Endothelial cell of umbilical vein (primary cell): ENCODE results near the gene NEDD4L. TPM values are rescaled to one million over a fixed set of nuclear protein-coding genes. Genes with fewer than 3 reads are reported as not detected.

ENCODE experiments used
- BruUV-seq: library from RNA; stranded (reverse); fragments of 400-500 nt; replicated peaks from 2 replicates; lab custom pipeline; 2021; lab: Mats Ljungman, UMichigan
- CTCF ChIA-PET: fragments of 300-600, 350-600 bp; sonication (Branson Sonifier 250); formaldehyde crosslinking; loops from one replicate; lab custom pipeline; 2021; ENCODE audit warnings: antibody characterized with exemption, inconsistent platforms; lab: Charles Lee
- POLR2A ChIA-PET: fragments of 300-600, 350-600 bp; sonication (Branson Sonifier 250); formaldehyde crosslinking; loops from one replicate; lab custom pipeline; 2021; ENCODE audit warnings: antibody characterized with exemption, inconsistent platforms; lab: Charles Lee
- DNase-seq: peaks from one replicate; pipeline ENCODE4 v3.0.0-alpha.2; 2011; ENCODE audit warnings: low read depth, low spot score
- FAIRE-seq: peaks from 2 replicates; lab custom pipeline; 2011; peaks lifted over from hg19 to GRCh38; lab: Jason Lieb, UNC
- H2AFZ ChIP-seq: 2 replicates; pipeline ENCODE4 v1.6.0; 2012; ENCODE audit warnings: low read depth, low read length, control low read depth, inconsistent platforms
- H3K27ac ChIP-seq: 2 replicates; pipeline ENCODE4 v1.5.1; 2011; ENCODE audit warnings: low read depth, mild to moderate bottlenecking, control low read depth, low read length, moderate library complexity; ENCODE audit not compliant: insufficient read depth
- H3K27me3 ChIP-seq, 2 experiments: 2 replicates each; pipeline versions ENCODE4 v1.6.0 to v1.6.1; 2011; ENCODE audit warnings: low read length in 2 of 2, mixed read lengths in 1 of 2; ENCODE audit not compliant: control insufficient read depth in 2 of 2, insufficient read depth in 2 of 2
- H3K36me3 ChIP-seq, 2 experiments: 2 replicates in 1 of 2; 3 replicates in 1 of 2; pipeline ENCODE4 v1.5.1; 2011; ENCODE audit warnings: low read length in 2 of 2, mild to moderate bottlenecking in 1 of 2, moderate library complexity in 1 of 2; ENCODE audit not compliant: control insufficient read depth in 2 of 2, insufficient read depth in 2 of 2; ENCODE audit errors: extremely low read depth in 1 of 2
- H3K4me1 ChIP-seq: 3 replicates; pipeline ENCODE4 v1.5.1; 2011; ENCODE audit warnings: mild to moderate bottlenecking, low read length; ENCODE audit not compliant: control insufficient read depth, insufficient read depth; ENCODE audit errors: extremely low read depth
- H3K4me2 ChIP-seq: 2 replicates; pipeline ENCODE4 v1.6.1; 2011; ENCODE audit warnings: low read length, control low read depth, mixed read lengths; ENCODE audit not compliant: insufficient read depth
- H3K4me3 ChIP-seq, 3 experiments: fragments of 200-600 bp in 1 of 3; sonication (generic), shearing (Covaris generic) in 1 of 3; replicated peaks in 1 of 3; 2 replicates each; pipeline ENCODE4 v1.5.1; 2011 to 2016; ENCODE audit warnings: control low read depth in 3 of 3, low read length in 3 of 3, mild to moderate bottlenecking in 2 of 3, inconsistent platforms in 1 of 3, low read depth in 1 of 3, moderate library complexity in 1 of 3; ENCODE audit not compliant: insufficient read depth in 1 of 3
- H3K79me2 ChIP-seq: 2 replicates; pipeline ENCODE4 v1.6.0; 2012; ENCODE audit warnings: low read length, inconsistent platforms; ENCODE audit not compliant: control insufficient read depth, insufficient read depth
- H3K9ac ChIP-seq: replicated peaks from 2 replicates; pipeline ENCODE3; 2011; ENCODE audit warnings: low read length, control low read depth; ENCODE audit not compliant: insufficient read depth; ENCODE audit errors: extremely low read depth
- H3K9me1 ChIP-seq: replicated peaks from 3 replicates; pipeline ENCODE4 v1.6.0; 2011; ENCODE audit warnings: mild to moderate bottlenecking, low read length; ENCODE audit not compliant: control insufficient read depth, insufficient read depth; ENCODE audit errors: extremely low read depth
- H3K9me3 ChIP-seq: replicated peaks from 2 replicates; pipeline ENCODE4 v1.5.1; 2012; ENCODE audit warnings: low read length, inconsistent platforms; ENCODE audit not compliant: control insufficient read depth, insufficient read depth
- H4K20me1 ChIP-seq: replicated peaks from 2 replicates; pipeline ENCODE3; 2011; ENCODE audit warnings: mild to moderate bottlenecking, low read length; ENCODE audit not compliant: control insufficient read depth, insufficient read depth; ENCODE audit errors: extremely low read depth
- CTCF ChIP-seq, 2 donors: IDR thresholded peaks; 1 replicate in 1 of 2; 2 replicates in 1 of 2; pipeline ENCODE4 v1.5.1; 2011; ENCODE audit warnings: low read length in 2 of 2, mild to moderate bottlenecking in 2 of 2, moderate library complexity in 2 of 2, control low read depth in 1 of 2, inconsistent platforms in 1 of 2, low read depth in 1 of 2; ENCODE audit not compliant: insufficient read depth in 1 of 2; ENCODE audit errors: extremely low read depth in 1 of 2
- EZH2 ChIP-seq: IDR thresholded peaks from 2 replicates; pipeline ENCODE4 v1.6.1; 2012; ENCODE audit warnings: borderline replicate concordance, low read depth, mild to moderate bottlenecking, moderate library complexity, low read length, inconsistent platforms; ENCODE audit not compliant: severe bottlenecking
- FOS ChIP-seq: IDR thresholded peaks from 2 replicates; pipeline ENCODE4 v1.6.1; 2011; ENCODE audit warnings: mild to moderate bottlenecking, low read length, moderate library complexity, borderline replicate concordance; ENCODE audit not compliant: insufficient read depth
- GATA2 ChIP-seq: IDR thresholded peaks from 2 replicates; pipeline ENCODE4 v1.7.0; 2011; ENCODE audit warnings: low read depth, mild to moderate bottlenecking, moderate library complexity, mixed read lengths, low read length; ENCODE audit not compliant: insufficient read length, insufficient read depth
- JUN ChIP-seq: IDR thresholded peaks from 2 replicates; pipeline ENCODE4 v1.6.1; 2011; ENCODE audit warnings: borderline replicate concordance, low read depth; ENCODE audit not compliant: insufficient read length, insufficient read depth
- POLR2A ChIP-seq: IDR thresholded peaks from 2 replicates; pipeline ENCODE4 v1.6.1; 2012; ENCODE audit warnings: low read depth, mild to moderate bottlenecking, control low read depth, low read length
- POLR2AphosphoS5 ChIP-seq: IDR thresholded peaks from 2 replicates; pipeline ENCODE4 v1.6.1; 2012; ENCODE audit warnings: low read depth, mild to moderate bottlenecking, control low read depth, low read length, moderate library complexity; ENCODE audit not compliant: insufficient read depth
- dilution Hi-C: fragments of 300-500 bp; cut with MboI; formaldehyde crosslinking; loops from one replicate; pipeline ENCODE4 v1.15.0; 2019; ENCODE audit warnings: low sequenced_read_pairs; ENCODE audit not compliant: extremely low pct_ligation_motif_present
- intact Hi-C: fragments of 100-400 bp; cut with micrococcal nuclease; formaldehyde crosslinking; loops from one replicate; pipeline ENCODE4 v1.10.0; 2022
- polyA plus RNA-seq, 4 experiments: library from polyadenylated mRNA; depleted of rRNA in 3 of 4; stranded (reverse) in 3 of 4; unstranded in 1 of 4; fragments of >200 nt; gene quantifications; 2 replicates each; pipeline versions ENCODE4 v1.2.1 to v1.2.3, GENCODE V29; 2011 to 2012; ENCODE audit warnings: missing spikeins in 1 of 4
- total RNA-seq: library from RNA; stranded (reverse); gene quantifications from 2 replicates; pipeline ENCODE4 v1.2.3, GENCODE V29; 2021
- TF ChIP-seq, protein P1 (sequence below): IDR thresholded peaks from 2 replicates; pipeline ENCODE4 v1.6.1; 2011; ENCODE audit not compliant: insufficient read depth, insufficient read length

The NEDD4L gene
- total and polyA plus RNA-seq, 2 donors (not counting 3 experiments of a cell fraction or from before 2014, with no cell fraction given): 20.5 to 78.9 TPM

GRCh38 chr18:58335821-58336220 is 291.8 kb downstream of the NEDD4L start:
- Histone ChIP-seq H3K79me2 (no peaks in the 10 kb centered on the region), H3K4me2 (no peak overlapping the region), H3K4me3 (no peak overlapping the region), H2AFZ (no peak overlapping the region), H4K20me1 (no peaks in the 10 kb centered on the region), H3K27ac (no peak overlapping the region), H3K9ac (no peak overlapping the region), H3K36me3 (peaks cover 0 to 6% of the 10 kb centered on the region in 2 experiments), H3K9me1 (no peaks in the 10 kb centered on the region), H3K4me1 (peaks cover 15% of the 10 kb centered on the region), H3K9me3 (no peaks in the 10 kb centered on the region), H3K27me3 (no peaks in the 10 kb centered on the region)
- intact Hi-C loops (loop anchor here (5.0 kb wide), 1 partner anchor 156 kb away; no protein-coding TSS in a partner anchor), dilution Hi-C loops (no loop called here)
- no TSS peak for BruUV-seq
- FAIRE-seq (no peak), DNase-seq (no peak)
- ChIA-PET POLR2A (no interaction called here), CTCF (interaction anchor here (1.2 to 3.1 kb wide), 3 partner anchors 8 to 158 kb away, joined by 4 to 11 read pairs (median 4); no protein-coding TSS in a partner anchor)
- TF ChIP-seq, protein P1, sequence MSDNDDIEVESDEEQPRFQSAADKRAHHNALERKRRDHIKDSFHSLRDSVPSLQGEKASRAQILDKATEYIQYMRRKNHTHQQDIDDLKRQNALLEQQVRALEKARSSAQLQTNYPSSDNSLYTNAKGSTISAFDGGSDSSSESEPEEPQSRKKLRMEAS: no peak
- no peak for TF ChIP-seq POLR2AphosphoS5
- no peak for TF ChIP-seq EZH2
- no peak for TF ChIP-seq POLR2A
- no peak for TF ChIP-seq GATA2
- TF ChIP-seq FOS: no peak
- no peak for TF ChIP-seq JUN
- TF ChIP-seq CTCF (IDR thresholded peaks at IDR 0.05; ENCODE audit: extremely low read depth in 1 of 2, insufficient read depth in 1 of 2, low read depth in 1 of 2, low read length in 2 of 2): no peak
